GM18520 (cell line): ENCODE results near the gene MX2.

Source experiments
- ATAC-seq: cut with Tn5 transposase; IDR thresholded peaks from one replicate; pipeline ENCODE4 v1.9.1; 2021; ENCODE audit not compliant: unreplicated experiment

The MX2 gene

GRCh38 chr21:41432562-41433460 lies 71.0 kb downstream of the MX2 start:
- ATAC-seq: no peak

DNA sequence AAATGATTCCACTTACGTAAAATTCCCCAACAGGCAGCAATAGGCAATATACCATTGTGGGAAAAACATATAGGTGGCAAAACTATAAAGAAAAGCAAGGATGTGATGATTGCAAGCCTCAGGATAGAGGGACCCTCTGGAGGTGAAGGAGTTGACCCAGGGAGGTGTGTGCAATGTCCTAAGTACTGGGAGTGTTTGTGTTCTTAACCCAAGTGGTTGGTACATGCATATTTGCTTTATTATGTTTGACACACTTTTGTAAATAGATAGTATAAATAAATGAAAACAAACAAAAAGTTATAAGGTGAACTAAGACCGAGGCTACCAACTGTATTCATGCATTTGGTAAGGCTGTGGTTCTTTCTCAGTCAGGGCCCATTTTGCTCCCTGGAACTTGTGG lies 71.7 kb downstream of the MX2 start:
- ATAC-seq: no peak

DNA sequence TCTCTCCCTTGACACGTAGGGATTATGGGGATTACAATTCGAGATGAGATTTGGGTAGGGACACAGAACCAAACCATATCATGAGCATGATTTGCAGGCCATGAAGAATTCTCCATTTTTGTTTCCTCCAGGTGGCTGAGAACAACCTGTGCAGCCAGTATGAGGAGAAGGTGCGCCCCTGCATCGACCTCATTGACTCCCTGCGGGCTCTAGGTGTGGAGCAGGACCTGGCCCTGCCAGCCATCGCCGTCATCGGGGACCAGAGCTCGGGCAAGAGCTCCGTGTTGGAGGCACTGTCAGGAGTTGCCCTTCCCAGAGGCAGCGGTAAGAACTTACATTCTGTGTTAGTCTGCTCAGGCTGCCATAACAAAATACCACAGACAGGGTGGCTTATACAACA lies 73.9 kb downstream of the MX2 start:
- no peak for ATAC-seq

DNA sequence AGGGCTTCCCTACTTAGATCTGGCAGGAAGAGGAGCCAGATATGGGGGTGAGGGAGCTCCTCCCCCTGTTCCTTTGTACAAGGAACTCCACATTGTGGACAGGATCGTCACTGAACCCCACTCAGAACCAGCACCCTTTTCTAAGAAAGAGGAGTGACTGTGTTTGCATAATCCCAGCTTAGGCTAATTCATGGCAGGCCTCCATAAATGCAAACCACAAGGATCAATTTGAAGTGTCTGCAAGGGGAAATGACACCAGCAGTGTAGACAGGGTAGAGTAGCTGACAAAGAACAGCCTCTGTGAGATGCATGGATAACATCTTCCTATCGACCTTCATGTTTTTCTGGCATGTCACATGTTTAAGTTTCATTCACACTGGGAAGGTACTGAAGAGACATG lies 75.9 kb downstream of the MX2 start:
- no peak for ATAC-seq

DNA sequence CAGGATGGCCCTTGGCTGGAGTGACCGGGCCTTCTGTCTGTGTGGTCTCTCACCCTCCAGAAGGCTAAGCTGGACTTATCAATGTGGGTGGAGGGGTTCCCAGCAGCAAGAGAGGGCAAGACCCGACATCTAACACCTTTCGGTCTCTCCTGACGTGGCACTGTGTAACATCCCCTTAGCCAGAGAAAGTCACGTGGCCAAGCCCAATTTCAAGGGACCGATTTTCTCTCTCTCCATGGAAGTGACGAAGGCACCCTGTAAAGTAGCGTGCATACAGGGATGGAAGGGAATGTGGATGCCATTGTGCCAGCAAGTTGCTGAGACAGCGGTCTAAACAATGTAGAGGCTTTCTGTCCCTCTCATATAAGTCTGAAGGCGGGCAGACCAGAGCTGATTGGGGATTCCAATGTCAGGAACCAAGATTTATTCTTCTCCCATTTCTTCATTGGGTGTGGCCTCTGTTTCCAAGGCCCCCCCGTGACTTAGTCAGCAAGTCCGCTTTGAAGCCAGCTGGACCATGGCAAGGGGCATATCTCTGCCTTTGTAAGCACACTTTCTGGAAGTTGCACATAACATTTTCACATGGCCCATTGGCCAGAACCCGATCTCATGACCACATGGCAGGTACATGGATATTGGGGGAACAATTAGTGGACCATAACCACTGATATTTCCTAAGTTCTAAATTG lies 76.7 kb downstream of the MX2 start:
- no peak for ATAC-seq

DNA sequence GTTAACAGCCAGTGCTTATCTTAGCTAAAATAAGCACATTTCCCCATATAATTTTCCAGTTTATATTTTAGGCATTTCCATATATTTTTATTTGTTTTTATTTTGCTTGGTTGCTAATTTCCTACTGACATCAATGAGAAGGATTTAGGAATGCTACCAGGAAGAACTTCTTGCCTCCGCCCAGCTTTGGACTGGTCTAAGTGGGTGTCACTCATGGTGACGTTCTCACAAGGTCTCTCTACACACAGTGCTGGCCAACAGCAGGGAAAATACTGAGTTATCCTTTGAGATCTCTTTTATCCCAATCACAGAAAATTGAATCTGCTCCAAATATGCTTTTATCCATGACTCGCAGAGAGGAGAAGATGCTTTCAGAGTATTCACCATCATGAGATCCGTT lies 77.4 kb downstream of the MX2 start:
- ATAC-seq: no peak

- no peak for ATAC-seq
Measured at GRCh38 chr21:41441546-41441945, 79.7 kb downstream of the MX2 start.

DNA sequence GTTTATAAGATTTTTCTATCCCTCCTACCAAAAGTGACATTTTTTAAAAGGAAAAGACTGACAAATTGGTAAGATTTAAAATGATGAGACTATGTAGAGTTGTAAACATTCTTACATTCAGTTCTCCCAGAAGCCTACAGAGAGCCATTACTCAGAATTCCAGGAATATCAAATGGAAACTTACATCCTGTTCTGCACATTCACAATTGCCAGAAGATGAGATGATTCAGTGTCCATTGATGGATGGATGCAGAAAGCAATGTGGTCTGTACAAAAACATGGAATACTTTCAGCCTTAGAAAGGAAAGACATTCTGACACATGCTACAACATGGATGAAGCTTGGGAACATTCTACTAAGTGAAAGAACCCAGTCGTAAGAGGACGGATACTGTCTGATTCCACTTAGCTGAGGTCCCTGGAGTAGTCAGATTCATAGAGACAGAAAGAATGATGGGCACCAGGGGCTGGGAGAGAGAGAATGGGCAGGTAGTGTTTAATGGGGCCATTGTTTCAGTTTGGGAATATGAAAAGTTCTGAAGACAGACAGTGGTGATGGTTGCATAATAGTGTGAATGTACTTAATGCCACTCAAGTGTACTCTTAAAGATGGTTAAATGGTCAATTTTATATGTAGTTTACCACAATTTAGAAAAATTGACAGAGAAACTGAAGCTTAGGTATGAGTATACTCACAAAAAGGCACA lies 80.8 kb downstream of the MX2 start:
- ATAC-seq: no peak

- no peak for ATAC-seq
Measured at GRCh38 chr21:41443562-41443961, 81.7 kb downstream of the MX2 start.

GRCh38 chr21:41444703-41445464 lies 83.1 kb downstream of the MX2 start:
- no peak for ATAC-seq

DNA sequence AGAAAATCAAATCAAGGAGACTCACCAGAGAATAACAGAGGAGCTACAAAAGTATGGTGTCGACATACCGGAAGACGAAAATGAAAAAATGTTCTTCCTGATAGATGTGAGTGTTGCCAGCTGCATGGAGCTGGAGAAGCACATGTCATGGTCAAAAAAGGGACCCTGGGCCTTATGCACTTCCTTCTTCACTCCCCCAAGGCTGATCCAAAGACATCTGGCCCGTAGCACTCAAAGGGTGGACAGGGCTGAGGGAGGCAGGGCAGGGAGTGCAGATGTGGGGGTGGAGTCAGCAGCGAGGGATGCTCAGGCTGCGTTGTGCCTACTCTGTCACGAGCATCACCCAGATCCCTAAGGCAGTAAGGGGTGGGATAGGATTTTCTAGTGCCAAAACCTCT lies 83.6 kb downstream of the MX2 start:
- ATAC-seq: no peak

GRCh38 chr21:41446586-41446985 lies 84.8 kb downstream of the MX2 start:
- no peak for ATAC-seq

DNA sequence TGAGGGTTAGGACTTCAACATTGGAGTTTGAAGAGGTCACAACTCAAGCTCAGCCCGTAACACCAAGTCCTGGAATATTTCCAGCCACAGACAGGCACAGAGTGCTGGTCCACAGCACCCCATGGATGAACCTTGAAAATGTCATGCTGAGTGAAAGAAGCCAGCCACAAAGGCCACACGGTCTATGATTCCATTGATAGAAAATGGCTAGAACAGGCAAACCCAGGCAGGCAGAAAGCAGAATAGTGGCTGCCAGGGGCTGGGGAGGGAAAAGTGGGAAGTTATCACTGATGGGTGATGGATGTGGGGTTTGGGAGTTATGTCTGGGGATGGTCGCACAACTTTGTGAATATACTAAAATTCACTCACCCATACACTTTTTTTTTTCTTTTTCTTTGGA lies 85.5 kb downstream of the MX2 start:
- ATAC-seq: no peak

DNA sequence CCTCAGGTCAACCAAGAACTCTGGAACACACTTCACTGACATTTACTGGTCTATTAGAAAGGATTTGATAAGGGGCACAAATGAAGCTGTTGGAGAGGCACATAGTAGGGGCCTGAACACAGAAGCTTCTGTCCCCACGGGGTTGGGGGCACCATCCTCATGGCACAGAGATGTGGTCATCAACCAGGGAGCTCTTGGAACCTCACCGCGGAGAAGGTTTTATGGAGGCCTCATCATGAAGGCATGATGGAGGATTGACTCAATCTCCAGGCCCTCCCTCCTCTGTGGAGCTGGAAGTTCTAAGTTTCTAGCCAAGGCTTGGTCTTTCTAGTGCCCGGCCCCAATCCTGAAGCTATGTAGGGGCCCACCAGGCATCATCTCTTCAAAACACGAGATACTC lies 87.8 kb downstream of the MX2 start:
- ATAC-seq: no peak

GRCh38 chr21:41451753-41452676 lies 90.2 kb downstream of the MX2 start:
- ATAC-seq: no peak

DNA sequence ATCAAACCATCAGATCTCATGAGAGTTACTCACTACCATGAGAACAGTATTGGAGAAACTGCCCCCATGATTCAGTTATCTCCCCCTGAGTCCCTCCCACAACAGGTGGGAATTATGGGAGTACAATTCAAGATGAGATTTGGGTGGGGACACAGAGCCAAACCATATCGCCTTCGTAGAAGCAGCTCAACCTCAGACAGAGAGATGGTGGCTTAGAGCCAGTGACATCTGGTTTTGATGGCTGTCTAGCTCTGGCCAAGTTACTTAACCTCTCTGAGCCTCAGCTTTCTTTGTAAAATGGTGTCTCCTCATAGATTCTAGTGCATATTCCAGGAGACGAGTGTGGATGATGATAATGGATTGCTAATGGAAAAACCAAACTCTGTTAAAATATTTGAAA lies 91.4 kb downstream of the MX2 start:
- no peak for ATAC-seq

DNA sequence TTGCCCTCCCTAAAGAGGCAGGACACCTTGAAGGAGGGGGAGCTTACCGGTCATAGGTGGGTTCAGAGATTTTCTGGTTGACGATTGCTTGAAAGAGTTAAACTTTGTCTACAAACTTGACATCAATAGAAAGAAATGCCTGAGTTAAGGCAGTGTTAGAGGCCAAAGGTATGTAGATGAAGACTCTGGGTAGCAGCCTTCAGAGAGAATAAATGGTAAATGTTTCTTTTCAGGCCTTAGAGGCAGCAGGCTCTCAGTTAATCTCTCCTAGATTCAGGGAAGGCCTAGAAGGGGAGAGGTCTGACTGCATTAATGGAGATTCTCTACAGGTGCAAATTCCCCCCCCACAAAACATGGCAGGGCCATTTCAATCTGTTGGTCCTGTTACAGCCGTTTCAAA lies 91.9 kb downstream of the MX2 start:
- ATAC-seq: no peak

DNA sequence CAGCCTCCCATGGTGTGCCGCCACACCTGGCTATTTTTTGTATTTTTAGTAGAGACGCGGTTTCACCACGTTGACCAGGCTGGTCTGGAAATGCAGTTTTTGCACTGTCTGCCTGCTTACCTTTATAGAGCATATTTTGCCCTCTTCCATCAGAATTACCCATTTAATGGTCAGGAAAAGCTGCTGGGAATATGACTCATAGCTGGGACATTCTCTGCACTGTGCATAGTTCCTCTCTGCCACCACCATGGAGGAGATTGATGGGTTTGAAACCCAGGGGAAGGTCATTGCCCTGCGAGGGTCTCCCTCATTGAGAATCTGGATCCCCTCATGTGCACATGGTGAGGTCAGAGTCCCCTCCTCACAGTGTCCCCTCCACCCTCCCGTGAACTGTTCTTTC lies 96.3 kb downstream of the MX2 start:
- no peak for ATAC-seq

- ATAC-seq: no peak
Measured at GRCh38 chr21:41458559-41458958, 96.7 kb downstream of the MX2 start.
